H9 (cell line): ENCODE measurements around the gene ACSF3. TPM values are rescaled to one million over a fixed set of nuclear protein-coding genes. Genes with fewer than 3 reads are reported as not detected.

Experiments used
- DNase-seq: peaks from one replicate; pipeline ENCODE4 v3.0.0-alpha.2; 2017
- H2AFZ ChIP-seq: one replicate; pipeline ENCODE4 v1.6.1; 2013; ENCODE audit warnings: mild to moderate bottlenecking, low read length, control low read depth, moderate library complexity
- H2AK5ac ChIP-seq: 2 replicates; pipeline ENCODE4 v1.6.1; 2013; ENCODE audit warnings: low read length, control low read depth, mixed read lengths; ENCODE audit not compliant: insufficient read length
- H2BK120ac ChIP-seq: one replicate; pipeline ENCODE4 v1.6.1; 2013; ENCODE audit warnings: low read depth, mild to moderate bottlenecking, low read length, control low read depth, inconsistent platforms; ENCODE audit not compliant: poor library complexity, severe bottlenecking
- H2BK12ac ChIP-seq: 2 replicates; pipeline ENCODE4 v1.6.1; 2013; ENCODE audit warnings: low read length, control low read depth, mixed read lengths, low read depth; ENCODE audit not compliant: insufficient read length
- H2BK15ac ChIP-seq: 2 replicates; pipeline ENCODE4 v1.6.1; 2013; ENCODE audit warnings: low read depth, low read length, control low read depth
- H2BK20ac ChIP-seq: one replicate; pipeline ENCODE4 v1.6.1; 2013; ENCODE audit warnings: low read depth, mild to moderate bottlenecking, low read length, control low read depth, inconsistent platforms; ENCODE audit not compliant: poor library complexity, severe bottlenecking
- H2BK5ac ChIP-seq: 2 replicates; pipeline ENCODE4 v1.6.1; 2013; ENCODE audit warnings: low read length, control low read depth, mixed read lengths; ENCODE audit not compliant: insufficient read length
- H3K14ac ChIP-seq: 2 replicates; pipeline ENCODE4 v1.6.1; 2013; ENCODE audit warnings: low read length, control low read depth; ENCODE audit not compliant: insufficient read depth
- H3K18ac ChIP-seq: 2 replicates; pipeline ENCODE4 v1.6.1; 2013; ENCODE audit warnings: low read depth, mild to moderate bottlenecking, mixed read lengths, low read length, control low read depth; ENCODE audit not compliant: insufficient read length
- H3K23ac ChIP-seq: 2 replicates; pipeline ENCODE4 v1.6.1; 2013; ENCODE audit warnings: low read length, control low read depth, mixed read lengths, low read depth; ENCODE audit not compliant: insufficient read length
- H3K23me2 ChIP-seq: 2 replicates; pipeline ENCODE4 v1.6.1; 2013; ENCODE audit warnings: low read depth, mild to moderate bottlenecking, mixed read lengths, low read length, control low read depth; ENCODE audit not compliant: insufficient read length, poor library complexity, severe bottlenecking
- H3K27ac ChIP-seq: 2 replicates; pipeline ENCODE4 v1.5.1; 2013; ENCODE audit warnings: low read length, control low read depth, mixed read lengths, low read depth; ENCODE audit not compliant: insufficient read length
- H3K27me3 ChIP-seq: 2 replicates; pipeline ENCODE4 v1.6.1; 2013; ENCODE audit warnings: low read length, control low read depth, inconsistent platforms; ENCODE audit not compliant: insufficient read depth
- H3K4ac ChIP-seq: 2 replicates; pipeline ENCODE4 v1.6.1; 2013; ENCODE audit warnings: low read depth, mild to moderate bottlenecking, control low read depth, inconsistent platforms, low read length, moderate library complexity
- H3K4me1 ChIP-seq: 2 replicates; pipeline ENCODE4 v1.6.1; 2013; ENCODE audit warnings: low read length, control low read depth, inconsistent platforms; ENCODE audit not compliant: insufficient read depth
- H3K4me2 ChIP-seq: 2 replicates; pipeline ENCODE4 v1.6.1; 2013; ENCODE audit warnings: low read length, control low read depth, mixed read lengths; ENCODE audit not compliant: insufficient read length, insufficient read depth
- H3K56ac ChIP-seq: 2 replicates; pipeline ENCODE4 v1.6.1; 2013; ENCODE audit warnings: low read depth, mild to moderate bottlenecking, mixed read lengths, low read length, control low read depth; ENCODE audit not compliant: insufficient read length
- H3K79me1 ChIP-seq: 2 replicates; pipeline ENCODE4 v1.6.1; 2013; ENCODE audit warnings: low read depth, mild to moderate bottlenecking, moderate library complexity, low read length, control low read depth, inconsistent platforms; ENCODE audit not compliant: insufficient read depth, poor library complexity, severe bottlenecking
- H3K79me2 ChIP-seq: 2 replicates; pipeline ENCODE4 v1.6.1; 2013; ENCODE audit warnings: low read length, control low read depth, inconsistent platforms; ENCODE audit not compliant: insufficient read depth
- H3K9ac ChIP-seq: 2 replicates; pipeline ENCODE4 v1.6.1; 2013; ENCODE audit warnings: low read length, control low read depth, mixed read lengths; ENCODE audit not compliant: insufficient read length; ENCODE audit errors: extremely low read depth
- H3K9me3 ChIP-seq: one replicate; pipeline ENCODE4 v1.6.1; 2013; ENCODE audit warnings: low read depth, low read length, inconsistent platforms; ENCODE audit not compliant: control insufficient read depth
- H3T11ph ChIP-seq: one replicate; pipeline ENCODE4 v1.6.1; 2013; ENCODE audit warnings: mild to moderate bottlenecking, low read length, control low read depth, inconsistent platforms
- H4K20me1 ChIP-seq: one replicate; pipeline ENCODE4 v1.6.1; 2013; ENCODE audit not compliant: control insufficient read depth, insufficient read length, insufficient read depth
- H4K5ac ChIP-seq: 2 replicates; pipeline ENCODE4 v1.6.1; 2013; ENCODE audit warnings: low read depth, mild to moderate bottlenecking, mixed read lengths, low read length, control low read depth; ENCODE audit not compliant: insufficient read length
- H4K8ac ChIP-seq: replicated peaks from 2 replicates; pipeline ENCODE4 v1.6.1; 2013; ENCODE audit warnings: low read length, control low read depth, mixed read lengths, low read depth; ENCODE audit not compliant: insufficient read length
- H4K91ac ChIP-seq: 2 replicates; pipeline ENCODE4 v1.6.1; 2013; ENCODE audit warnings: low read depth, mild to moderate bottlenecking, moderate library complexity, mixed read lengths, low read length, control low read depth; ENCODE audit not compliant: insufficient read length
- H3K27ac Mint-ChIP-seq, 3 experiments: 2 replicates in 2 of 3; 3 replicates in 1 of 3; pipeline ENCODE4 v1.8.0; 2020 to 2021; ENCODE audit warnings: mixed read lengths in 3 of 3, mild to moderate bottlenecking in 1 of 3, moderate library complexity in 1 of 3
- H3K27me3 Mint-ChIP-seq: 2 replicates; pipeline ENCODE4 v1.8.0; 2021; ENCODE audit warnings: low read depth, mild to moderate bottlenecking, moderate library complexity, mixed read lengths
- H3K36me3 Mint-ChIP-seq, 3 experiments: 2 replicates in 2 of 3; 3 replicates in 1 of 3; pipeline ENCODE4 v1.8.0; 2020 to 2021; ENCODE audit warnings: low read depth in 3 of 3, mixed read lengths in 3 of 3; ENCODE audit not compliant: insufficient read depth in 1 of 3
- H3K4me1 Mint-ChIP-seq, 2 experiments: 2 replicates each; pipeline ENCODE4 v1.8.0; 2020; ENCODE audit warnings: mixed read lengths in 2 of 2
- H3K4me3 Mint-ChIP-seq, 2 experiments: 2 replicates in 1 of 2; 3 replicates in 1 of 2; pipeline ENCODE4 v1.8.0; 2020 to 2021; ENCODE audit warnings: mild to moderate bottlenecking in 2 of 2, mixed read lengths in 2 of 2, moderate library complexity in 1 of 2
- H3K9me3 Mint-ChIP-seq, 2 experiments: 2 replicates in 1 of 2; 3 replicates in 1 of 2; pipeline ENCODE4 v1.8.0; 2020; ENCODE audit warnings: mild to moderate bottlenecking in 2 of 2, mixed read lengths in 2 of 2, moderate library complexity in 1 of 2
- WGBS: extraction: QIAGEN DNeasy Blood & Tissue Kit; methylation state at CpG from one replicate; pipeline ENCODE4 v1.1.7; 2013; ENCODE audit warnings: missing lambda C conversion rate, low lambda C conversion rate, mixed read lengths; ENCODE audit not compliant: insufficient read length; ENCODE audit errors: extremely low coverage; 5-methylcytosine and 5-hydroxymethylcytosine counted together
- total RNA-seq: library from RNA; stranded (reverse); gene quantifications from 2 replicates; pipeline ENCODE4 v1.2.1, GENCODE V29; 2021
- TF ChIP-seq, protein P1 (sequence below): fragments of 200-600 bp; sonication (generic); conservative IDR thresholded peaks from 3 replicates; pipeline ENCODE4 v1.8.0; 2021; ENCODE audit warnings: antibody characterized with exemption, mild to moderate bottlenecking

Gene ACSF3
- total RNA-seq, 1 experiment from 2014 or later: 31.3 TPM

DNA sequence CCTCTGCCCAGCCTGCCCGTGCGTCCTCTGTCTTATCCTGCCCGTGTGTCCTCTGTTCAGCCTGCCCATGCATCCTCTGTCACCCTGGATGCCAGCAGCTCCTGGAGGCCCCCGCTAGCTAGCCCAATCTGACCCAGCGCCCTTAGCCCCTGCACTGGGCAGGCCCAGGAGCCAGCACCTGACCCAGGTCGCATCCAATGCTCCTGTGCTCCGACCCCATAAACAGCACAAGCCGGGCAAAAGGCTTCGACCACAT, 91.0 kb downstream of the ACSF3 start:
- Histone ChIP-seq H3K23ac (no peak overlapping the region), H3K56ac (no peak overlapping the region), H3K27me3 (no peaks in the 10 kb centered on the region), H3K79me1 (no peaks in the 10 kb centered on the region), H3K14ac (no peak overlapping the region; the same call in 1 of the 2 replicates), H3K79me2 (no peaks in the 10 kb centered on the region), H2BK5ac (no peak overlapping the region), H3K4me2 (no peak overlapping the region), H2AFZ (no peak overlapping the region), H2BK20ac (no peak overlapping the region), H2BK15ac (no peak overlapping the region), H3K27ac (no peak overlapping the region), H4K5ac (no peak overlapping the region), H3K9me3 (no peaks in the 10 kb centered on the region), H2BK12ac (no peak overlapping the region), H4K8ac (no peak overlapping the region), H4K91ac (no peak overlapping the region), H3K4me1 (no peaks in the 10 kb centered on the region), H4K20me1 (no peaks in the 10 kb centered on the region), H3T11ph (no peak overlapping the region), H2BK120ac (no peak overlapping the region), H3K4ac (no peak overlapping the region), H3K9ac (no peak overlapping the region), H3K23me2 (no peaks in the 10 kb centered on the region), H2AK5ac (no peak overlapping the region), H3K18ac (no peak overlapping the region)
- no peaks in the 10 kb centered on the region; a peak in 1 of 5 replicates for H3K9me3 Mint-ChIP-seq
- H3K4me1 Mint-ChIP-seq: no peaks in the 10 kb centered on the region
- TF ChIP-seq, protein P1, sequence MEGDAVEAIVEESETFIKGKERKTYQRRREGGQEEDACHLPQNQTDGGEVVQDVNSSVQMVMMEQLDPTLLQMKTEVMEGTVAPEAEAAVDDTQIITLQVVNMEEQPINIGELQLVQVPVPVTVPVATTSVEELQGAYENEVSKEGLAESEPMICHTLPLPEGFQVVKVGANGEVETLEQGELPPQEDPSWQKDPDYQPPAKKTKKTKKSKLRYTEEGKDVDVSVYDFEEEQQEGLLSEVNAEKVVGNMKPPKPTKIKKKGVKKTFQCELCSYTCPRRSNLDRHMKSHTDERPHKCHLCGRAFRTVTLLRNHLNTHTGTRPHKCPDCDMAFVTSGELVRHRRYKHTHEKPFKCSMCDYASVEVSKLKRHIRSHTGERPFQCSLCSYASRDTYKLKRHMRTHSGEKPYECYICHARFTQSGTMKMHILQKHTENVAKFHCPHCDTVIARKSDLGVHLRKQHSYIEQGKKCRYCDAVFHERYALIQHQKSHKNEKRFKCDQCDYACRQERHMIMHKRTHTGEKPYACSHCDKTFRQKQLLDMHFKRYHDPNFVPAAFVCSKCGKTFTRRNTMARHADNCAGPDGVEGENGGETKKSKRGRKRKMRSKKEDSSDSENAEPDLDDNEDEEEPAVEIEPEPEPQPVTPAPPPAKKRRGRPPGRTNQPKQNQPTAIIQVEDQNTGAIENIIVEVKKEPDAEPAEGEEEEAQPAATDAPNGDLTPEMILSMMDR: no peak
- H3K27ac Mint-ChIP-seq: no peak overlapping the region
- H3K4me3 Mint-ChIP-seq: no peak overlapping the region
- DNase-seq: no peak
- H3K27me3 Mint-ChIP-seq: peaks cover 19% of the 10 kb centered on the region
- no peaks in the 10 kb centered on the region for H3K36me3 Mint-ChIP-seq
- WGBS: no CpG with 5 or more reads among the region's 9 CpGs
